ENCODE data around the gene DPP10.

DNA sequence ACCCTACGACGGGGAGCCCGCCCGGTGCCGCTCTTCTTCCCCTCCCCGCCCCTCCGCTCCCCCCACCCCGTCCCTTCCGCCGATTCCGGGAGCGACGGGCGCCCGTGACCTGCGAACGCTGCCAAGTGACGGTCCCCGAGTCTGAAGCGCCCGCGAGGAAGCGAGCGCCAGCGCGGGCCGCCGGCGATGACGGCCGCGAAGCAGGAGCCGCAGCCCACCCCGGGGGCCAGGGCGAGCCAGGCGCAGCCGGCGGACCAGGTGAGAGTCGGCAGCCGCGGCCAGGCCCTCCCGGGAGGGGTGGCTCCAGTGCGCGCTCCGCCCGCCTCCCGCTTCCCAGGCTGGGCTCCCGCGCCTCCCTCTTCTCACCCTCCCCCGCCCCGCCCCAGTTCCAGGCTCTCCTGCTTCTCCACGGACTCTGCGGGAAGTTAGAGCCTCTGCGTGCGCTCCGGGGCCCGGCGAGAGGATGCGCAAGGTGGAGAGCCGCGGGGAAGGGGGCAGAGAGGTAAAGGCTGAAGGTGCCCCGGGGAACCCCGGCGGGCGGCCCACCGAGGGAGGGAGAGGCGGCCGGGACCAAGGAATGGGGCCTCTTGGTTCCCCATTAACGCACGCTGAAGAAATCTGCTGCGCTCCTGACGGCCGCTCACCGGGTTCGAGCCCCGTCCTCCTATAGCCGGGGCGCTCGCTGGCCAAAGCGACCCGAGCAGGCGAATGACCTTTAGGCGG is 719.5 kb downstream of the DPP10 start:
- TF ChIP-seq, protein P1, sequence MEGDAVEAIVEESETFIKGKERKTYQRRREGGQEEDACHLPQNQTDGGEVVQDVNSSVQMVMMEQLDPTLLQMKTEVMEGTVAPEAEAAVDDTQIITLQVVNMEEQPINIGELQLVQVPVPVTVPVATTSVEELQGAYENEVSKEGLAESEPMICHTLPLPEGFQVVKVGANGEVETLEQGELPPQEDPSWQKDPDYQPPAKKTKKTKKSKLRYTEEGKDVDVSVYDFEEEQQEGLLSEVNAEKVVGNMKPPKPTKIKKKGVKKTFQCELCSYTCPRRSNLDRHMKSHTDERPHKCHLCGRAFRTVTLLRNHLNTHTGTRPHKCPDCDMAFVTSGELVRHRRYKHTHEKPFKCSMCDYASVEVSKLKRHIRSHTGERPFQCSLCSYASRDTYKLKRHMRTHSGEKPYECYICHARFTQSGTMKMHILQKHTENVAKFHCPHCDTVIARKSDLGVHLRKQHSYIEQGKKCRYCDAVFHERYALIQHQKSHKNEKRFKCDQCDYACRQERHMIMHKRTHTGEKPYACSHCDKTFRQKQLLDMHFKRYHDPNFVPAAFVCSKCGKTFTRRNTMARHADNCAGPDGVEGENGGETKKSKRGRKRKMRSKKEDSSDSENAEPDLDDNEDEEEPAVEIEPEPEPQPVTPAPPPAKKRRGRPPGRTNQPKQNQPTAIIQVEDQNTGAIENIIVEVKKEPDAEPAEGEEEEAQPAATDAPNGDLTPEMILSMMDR (IDR thresholded peaks at IDR 0.05 in 8 of 11, conservative IDR thresholded peaks at IDR 0.05 in 3 of 11), result no peak
- TF ChIP-seq POLR2A (IDR thresholded peaks at IDR 0.05) (no peak), POLR2AphosphoS5 (IDR thresholded peaks at IDR 0.05) (no peak)
